Ishikawa (cell line): ENCODE results near the gene CLCA1.

Source experiments
- CEBPB ChIP-seq: IDR thresholded peaks from 2 replicates; pipeline ENCODE4 v1.6.1; 2012
- CREB1 ChIP-seq: IDR thresholded peaks from 2 replicates; pipeline ENCODE4 v1.6.1; 2012; ENCODE audit warnings: low read depth
- EGR1 ChIP-seq: IDR thresholded peaks from 2 replicates; pipeline ENCODE4 v1.6.1; 2012
- EP300 ChIP-seq: IDR thresholded peaks from 2 replicates; pipeline ENCODE4 v1.6.1; 2012; ENCODE audit warnings: borderline replicate concordance
- FOXM1 ChIP-seq: IDR thresholded peaks from 2 replicates; pipeline ENCODE4 v1.6.1; 2012; ENCODE audit warnings: low read depth, borderline replicate concordance
- MAX ChIP-seq: IDR thresholded peaks from 2 replicates; pipeline ENCODE4 v1.6.1; 2012
- NFIC ChIP-seq: IDR thresholded peaks from 2 replicates; pipeline ENCODE4 v1.6.1; 2012
- RAD21 ChIP-seq: IDR thresholded peaks from 2 replicates; pipeline ENCODE4 v1.6.1; 2012; ENCODE audit warnings: low read depth
- REST ChIP-seq: IDR thresholded peaks from 2 replicates; pipeline ENCODE4 v1.6.1; 2012; ENCODE audit warnings: low read depth, mild to moderate bottlenecking
- TAF1 ChIP-seq: IDR thresholded peaks from 2 replicates; pipeline ENCODE4 v1.6.1; 2012; ENCODE audit warnings: low read depth, mild to moderate bottlenecking
- TCF12 ChIP-seq: IDR thresholded peaks from 2 replicates; pipeline ENCODE4 v1.6.1; 2012; ENCODE audit warnings: low read depth
- TEAD4 ChIP-seq: IDR thresholded peaks from 2 replicates; pipeline ENCODE4 v1.6.1; 2012
- USF1 ChIP-seq: IDR thresholded peaks from 2 replicates; pipeline ENCODE4 v1.6.1; 2012
- YY1 ChIP-seq: IDR thresholded peaks from 2 replicates; pipeline ENCODE4 v1.6.1; 2012; ENCODE audit warnings: low read depth
- ZBTB7A ChIP-seq: IDR thresholded peaks from 2 replicates; pipeline ENCODE4 v1.6.1; 2012; ENCODE audit warnings: low read depth

The CLCA1 gene

GRCh38 chr1:86504895-86505563 is 36.3 kb downstream of the CLCA1 start:
- TF ChIP-seq TEAD4 (no peak), RAD21 (no peak), CEBPB (no peak), USF1 (no peak), NFIC (peak; percentile 28; the same call in 1 of the 2 replicates), REST (no peak)

GRCh38 chr1:86505564-86505902 is 36.8 kb downstream of the CLCA1 start:
- TF ChIP-seq USF1 (no peak), EP300 (no peak), FOXM1 (no peak), NFIC (no peak), MAX (no peak)

DNA sequence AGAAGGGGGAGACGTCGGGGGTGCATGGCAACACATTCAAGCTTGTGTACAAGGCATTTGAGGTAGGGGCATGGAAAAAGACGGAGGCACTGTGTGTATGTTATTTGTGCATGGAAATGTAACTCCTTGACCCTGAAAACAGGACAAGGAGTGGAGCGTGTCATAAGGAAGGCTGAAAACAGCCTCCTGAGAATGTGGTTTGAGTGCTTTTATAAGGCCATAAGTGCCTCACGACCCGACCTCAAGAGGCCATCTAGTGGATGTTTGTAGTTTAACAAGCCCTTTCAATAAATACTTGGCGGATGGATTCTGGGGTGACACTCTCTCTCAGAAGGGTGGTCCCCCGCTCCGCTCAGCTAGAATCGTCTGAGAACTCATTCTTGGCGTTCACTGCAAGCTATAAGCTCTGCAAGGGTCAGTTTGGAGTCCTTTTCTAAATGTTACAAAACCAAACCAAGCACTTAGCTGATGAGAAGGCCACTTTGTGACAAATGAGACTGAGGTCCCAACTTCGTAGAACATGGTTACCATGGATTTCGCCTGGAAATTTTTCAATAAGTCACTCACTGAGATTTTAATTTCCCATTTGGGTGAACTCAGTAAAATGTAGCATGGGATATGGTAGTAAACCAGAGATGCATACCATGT is 39.3 kb downstream of the CLCA1 start:
- TF ChIP-seq TAF1 (no peak), EGR1 (no peak), RAD21 (peak; percentile 31; the same call in 1 of the 2 replicates), CREB1 (no peak)

DNA sequence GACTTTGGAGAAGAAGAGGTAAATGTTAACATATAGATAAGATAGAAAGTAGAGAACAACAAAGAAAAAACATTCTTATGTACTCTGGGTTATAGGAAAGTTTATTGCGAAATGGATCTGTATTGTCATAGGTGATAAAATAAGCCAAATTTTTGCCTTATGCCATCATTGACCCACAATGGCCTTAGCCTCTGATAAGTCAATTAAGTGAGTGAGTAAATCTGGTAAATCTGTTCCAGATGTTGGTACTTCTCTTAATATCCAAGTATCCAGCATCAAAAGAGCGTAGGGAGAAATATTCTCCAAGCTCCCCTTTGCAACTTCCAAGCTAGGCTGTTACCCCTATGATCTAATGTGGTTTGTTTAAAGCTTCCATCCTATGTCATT is 39.8 kb downstream of the CLCA1 start:
- no peak for TF ChIP-seq YY1
- TF ChIP-seq EP300 = no peak
- TF ChIP-seq ZBTB7A = no peak
- TF ChIP-seq REST = no peak
- no peak for TF ChIP-seq CEBPB
- TF ChIP-seq NFIC = no peak
- TF ChIP-seq TEAD4 = no peak
- no peak for TF ChIP-seq RAD21
- TF ChIP-seq TCF12 = no peak
- TF ChIP-seq CREB1 = no peak
- no peak for TF ChIP-seq USF1
- no peak for TF ChIP-seq EGR1

DNA sequence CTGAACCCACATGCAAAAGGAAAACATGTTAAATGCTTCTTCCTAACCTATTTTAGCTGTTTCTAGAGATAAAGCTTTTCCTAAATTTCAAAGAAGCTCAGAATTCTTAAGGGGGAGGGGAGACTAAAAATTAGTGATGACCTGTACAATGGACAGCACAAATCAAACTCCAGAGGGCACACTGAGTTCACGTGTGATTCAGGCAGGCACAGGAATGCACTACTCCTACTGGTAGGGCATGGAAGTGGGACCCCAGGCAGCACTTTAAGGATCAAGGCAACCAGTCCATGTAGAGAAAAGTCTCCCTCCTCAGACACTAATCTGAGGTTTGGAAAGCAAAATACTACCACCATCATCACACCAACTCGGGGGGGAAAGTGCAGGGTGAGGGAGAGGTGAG is 46.9 kb downstream of the CLCA1 start:
- TF ChIP-seq CEBPB = no peak
- TF ChIP-seq EP300 = no peak
- TF ChIP-seq RAD21 = peak; percentile 41
- TF ChIP-seq FOXM1 = no peak
- no peak for TF ChIP-seq CREB1
- no peak for TF ChIP-seq MAX
- no peak for TF ChIP-seq ZBTB7A

DNA sequence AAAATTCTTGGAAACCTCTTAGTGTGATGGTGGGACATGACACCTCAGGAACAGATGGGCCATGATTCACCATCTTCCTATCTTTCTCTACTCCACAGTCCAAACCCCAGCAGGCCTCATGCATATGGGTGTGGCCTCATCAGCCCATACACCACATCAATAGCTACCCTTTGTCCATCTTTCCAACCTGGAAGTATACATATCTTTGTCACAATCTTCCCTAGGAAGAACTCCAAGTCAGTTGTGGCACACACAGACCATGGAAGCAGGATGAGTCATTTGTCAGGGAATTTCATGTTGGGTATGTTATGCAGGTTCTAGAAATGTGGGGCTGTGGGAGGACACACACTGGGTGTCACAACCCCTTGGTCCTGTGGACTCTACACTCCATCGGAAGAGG is 47.6 kb downstream of the CLCA1 start:
- TF ChIP-seq TAF1 (no peak), MAX (no peak), EP300 (no peak), CREB1 (no peak), CEBPB (no peak), ZBTB7A (no peak), REST (no peak), YY1 (no peak), USF1 (no peak), TEAD4 (no peak), FOXM1 (no peak)
